ENCODE measurements around the gene PLCB4.

The PLCB4 gene

GRCh38 chr20:9021699-9022098, 47.2 kb upstream of the PLCB4 start:
- TF ChIP-seq CTCF (IDR thresholded peaks at IDR 0.05; ENCODE audit: insufficient read depth, low read length): no peak
- no peak for TF ChIP-seq POLR2AphosphoS5 (IDR thresholded peaks at IDR 0.05; ENCODE audit: low read depth)
- no peak for TF ChIP-seq GABPA (IDR thresholded peaks at IDR 0.05; ENCODE audit: low read depth)
- TF ChIP-seq REST (IDR thresholded peaks at IDR 0.05; ENCODE audit: insufficient replicate concordance, low read depth): no peak
- no peak for TF ChIP-seq SPI1 (IDR thresholded peaks at IDR 0.05; ENCODE audit: borderline replicate concordance, low read depth)
- Histone ChIP-seq H3K27me3 (ENCODE audit: insufficient read depth, poor library complexity, severe bottlenecking) (no peaks in the 10 kb centered on the region), H3K4me3 (replicated peaks; ENCODE audit: insufficient read depth, low read length) (no peak overlapping the region), H3K27ac (replicated peaks) (no peak overlapping the region)
- no peak for DNase-seq (ENCODE audit: low read depth in 1 of 2, low spot score in 1 of 2)

- Histone ChIP-seq H3K27ac (replicated peaks) (no peak overlapping the region), H3K4me3 (replicated peaks; ENCODE audit: insufficient read depth, low read length) (no peak overlapping the region), H3K27me3 (ENCODE audit: insufficient read depth, poor library complexity, severe bottlenecking) (no peaks in the 10 kb centered on the region)
- DNase-seq (ENCODE audit: low read depth in 1 of 2, low spot score in 1 of 2): no peak
- TF ChIP-seq CTCF (IDR thresholded peaks at IDR 0.05; ENCODE audit: insufficient read depth, low read length) (no peak), REST (IDR thresholded peaks at IDR 0.05; ENCODE audit: insufficient replicate concordance, low read depth) (no peak), GABPA (IDR thresholded peaks at IDR 0.05; ENCODE audit: low read depth) (no peak), POLR2AphosphoS5 (IDR thresholded peaks at IDR 0.05; ENCODE audit: low read depth) (no peak)
Measured at GRCh38 chr20:9022376-9022775, 46.5 kb upstream of the PLCB4 start.

GRCh38 chr20:9024606-9025005, 44.3 kb upstream of the PLCB4 start:
- no peaks in the 10 kb centered on the region for H3K27me3 ChIP-seq (ENCODE audit: insufficient read depth, poor library complexity, severe bottlenecking)
- no peak for TF ChIP-seq GABPA (IDR thresholded peaks at IDR 0.05; ENCODE audit: low read depth)
- no peak for TF ChIP-seq CTCF (IDR thresholded peaks at IDR 0.05; ENCODE audit: insufficient read depth, low read length)
- TF ChIP-seq REST (IDR thresholded peaks at IDR 0.05; ENCODE audit: insufficient replicate concordance, low read depth): no peak
- no peak for TF ChIP-seq SPI1 (IDR thresholded peaks at IDR 0.05; ENCODE audit: borderline replicate concordance, low read depth)
- no peak for TF ChIP-seq POLR2AphosphoS5 (IDR thresholded peaks at IDR 0.05; ENCODE audit: low read depth)
- H3K27ac ChIP-seq (replicated peaks): no peak overlapping the region
- no peak for DNase-seq (ENCODE audit: low read depth in 1 of 2, low spot score in 1 of 2)
- H3K4me3 ChIP-seq (replicated peaks; ENCODE audit: insufficient read depth, low read length): no peak overlapping the region
